GM21381 (cell line): Measurements from ENCODE around the gene NCKAP5.
"Not testable (repeated sequence)": the region's sequence is repeated elsewhere in the genome, so short reads cannot be mapped to it uniquely, and the experiment has no call there.

ENCODE experiments used
- ATAC-seq: cut with Tn5 transposase; IDR thresholded peaks from one replicate; pipeline ENCODE4 v1.9.1; 2021; ENCODE audit warnings: mild to moderate bottlenecking, moderate library complexity; ENCODE audit not compliant: unreplicated experiment

NCKAP5 gene

DNA sequence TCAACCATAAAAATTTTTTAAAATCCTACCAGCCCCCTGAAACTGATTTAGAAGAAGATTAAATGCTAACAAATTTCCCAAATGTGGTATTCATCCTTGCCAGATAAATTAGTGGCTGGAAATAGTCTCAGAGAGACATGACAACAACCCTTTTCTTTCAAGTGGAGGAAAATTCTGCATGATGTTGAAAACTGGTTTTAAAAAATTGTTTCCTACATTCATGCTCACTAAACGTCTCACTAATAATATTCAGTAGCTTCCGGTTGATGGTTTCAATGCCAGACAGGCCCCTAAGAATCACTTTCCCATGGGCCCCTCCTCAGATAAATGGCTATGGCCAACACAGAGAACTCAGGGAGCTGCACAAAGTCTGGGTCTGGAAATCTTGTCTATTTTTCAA lies 43.2 kb downstream of the NCKAP5 start:
- no peak for ATAC-seq

DNA sequence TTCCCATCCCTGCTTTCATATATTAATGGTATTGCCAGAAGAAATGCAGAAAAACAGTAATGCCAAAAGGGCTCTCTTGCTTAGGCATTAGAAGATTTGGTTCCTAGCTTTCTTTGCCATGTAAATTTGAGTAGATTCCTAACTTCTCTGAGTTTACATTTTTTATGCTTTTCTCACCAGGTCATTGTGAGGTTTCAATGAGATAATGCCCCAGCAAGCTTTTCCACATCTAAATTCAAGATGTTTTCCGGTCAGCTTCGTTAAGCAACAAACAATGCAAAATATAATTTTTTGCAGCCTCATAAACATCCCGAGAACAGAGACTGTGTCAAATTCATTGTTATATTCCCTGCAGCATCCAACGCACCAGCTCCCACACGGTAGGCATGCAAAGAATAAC lies 44.9 kb downstream of the NCKAP5 start:
- no peak for ATAC-seq

DNA sequence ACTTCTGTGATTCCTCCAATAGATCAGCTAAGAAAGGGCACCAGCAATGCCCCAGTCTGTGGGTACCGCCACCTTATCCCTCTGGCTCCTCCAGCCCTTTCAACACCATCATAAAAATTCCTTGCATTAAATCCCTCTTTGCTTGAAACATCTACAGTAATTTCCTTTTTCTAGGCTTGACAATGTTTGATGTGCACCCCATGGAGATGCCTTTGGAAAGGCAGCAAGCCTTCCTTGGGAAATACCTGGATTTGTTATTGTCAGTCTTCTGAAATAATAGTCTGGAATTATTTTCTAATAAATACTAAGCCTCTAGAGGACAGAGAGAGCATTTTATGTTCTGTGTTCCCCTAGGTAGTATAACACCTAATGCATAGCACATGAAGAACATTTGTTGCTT lies 46.1 kb downstream of the NCKAP5 start:
- no peak for ATAC-seq

DNA sequence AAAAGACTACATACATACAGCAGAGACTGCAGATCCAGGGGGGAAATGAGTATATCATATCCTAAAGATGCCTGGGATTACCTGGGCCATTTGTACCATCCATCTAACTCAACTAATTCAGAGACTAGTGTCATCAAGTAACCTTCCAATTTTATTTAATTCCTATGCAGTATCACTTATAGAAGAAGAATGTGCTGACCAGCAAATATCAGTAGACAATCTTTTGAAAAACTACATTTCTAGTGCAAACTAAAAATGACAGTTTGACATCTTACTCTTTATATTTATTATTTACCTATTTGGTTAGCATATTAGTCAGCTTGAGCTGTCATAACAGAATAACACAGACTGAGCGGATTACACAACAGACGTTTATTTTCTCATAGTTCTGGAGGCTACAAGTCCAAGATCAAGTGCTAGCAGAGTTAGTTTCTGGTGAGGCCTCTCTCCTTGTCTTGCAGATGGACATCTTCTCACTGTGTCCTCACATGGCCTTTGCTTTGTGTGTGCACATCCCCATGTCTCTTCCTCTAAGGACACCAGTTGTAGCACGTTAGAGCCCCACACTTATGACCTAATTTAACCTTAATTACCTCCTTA lies 47.0 kb downstream of the NCKAP5 start:
- no peak for ATAC-seq

DNA sequence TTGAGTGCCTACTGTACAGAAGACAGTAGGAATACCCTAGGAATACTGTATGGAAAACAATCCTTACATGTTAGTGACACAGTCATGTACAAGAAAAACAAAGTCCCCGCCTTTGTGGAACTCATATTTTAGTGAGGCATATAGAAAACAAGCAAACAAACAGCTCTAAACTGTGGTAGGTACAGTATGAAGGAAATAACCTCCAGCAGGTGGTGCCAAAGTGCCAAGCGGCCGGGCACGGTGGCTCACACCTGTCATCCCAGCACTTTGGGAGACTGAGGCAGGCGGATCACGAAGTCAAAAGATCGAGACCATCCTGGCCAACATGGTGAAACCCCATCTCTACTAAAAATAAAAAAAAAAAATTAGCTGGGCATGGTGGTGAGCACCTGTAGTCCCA lies 48.6 kb downstream of the NCKAP5 start:
- ATAC-seq, result not testable (repeated sequence)

DNA sequence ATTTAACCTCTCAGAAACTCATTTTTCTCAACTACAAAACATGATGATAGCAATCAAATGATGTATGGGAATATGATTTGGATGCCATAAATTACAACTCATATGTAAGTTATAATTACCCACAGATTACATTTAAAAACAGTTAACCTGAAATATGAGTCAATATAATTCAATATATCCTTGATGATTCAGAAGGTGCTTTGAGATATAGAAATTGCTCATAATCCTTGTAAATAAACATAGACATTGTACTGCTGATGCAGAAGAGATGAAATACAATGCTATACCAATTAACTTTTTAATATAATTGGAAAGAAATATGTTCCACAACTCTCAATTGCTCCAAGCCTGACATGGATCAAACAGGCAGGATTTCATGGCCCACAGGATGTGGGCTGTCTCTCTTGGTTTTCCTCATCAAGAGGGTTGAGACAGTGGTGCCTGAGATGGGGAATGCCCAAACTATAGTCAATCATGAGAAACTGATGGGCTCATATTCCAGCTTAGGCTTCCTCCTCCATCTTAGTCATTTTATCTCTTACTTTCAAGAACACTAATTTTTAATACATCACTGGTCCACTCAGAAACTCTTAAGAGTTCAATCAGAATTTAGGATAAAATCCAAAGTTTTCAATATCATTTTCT lies 49.4 kb downstream of the NCKAP5 start:
- ATAC-seq, result no peak

DNA sequence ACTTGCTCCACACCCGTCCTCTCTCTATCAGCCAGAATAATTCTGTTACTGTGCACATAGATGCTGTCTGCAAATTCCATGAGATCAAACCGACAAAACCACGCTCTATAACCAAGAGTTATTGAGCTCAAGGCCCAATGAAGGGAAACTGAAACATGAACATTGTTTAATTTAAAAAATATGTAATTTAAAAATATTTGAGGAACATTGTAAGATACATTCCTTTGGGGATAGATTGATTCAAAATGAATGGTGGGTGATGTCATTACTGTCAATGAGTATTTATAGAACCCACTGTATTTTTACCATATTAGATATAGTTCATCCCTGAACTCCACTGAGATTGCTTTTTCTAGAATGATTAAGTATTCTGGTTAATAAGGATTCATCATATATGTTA lies 50.4 kb downstream of the NCKAP5 start:
- ATAC-seq, result no peak

DNA sequence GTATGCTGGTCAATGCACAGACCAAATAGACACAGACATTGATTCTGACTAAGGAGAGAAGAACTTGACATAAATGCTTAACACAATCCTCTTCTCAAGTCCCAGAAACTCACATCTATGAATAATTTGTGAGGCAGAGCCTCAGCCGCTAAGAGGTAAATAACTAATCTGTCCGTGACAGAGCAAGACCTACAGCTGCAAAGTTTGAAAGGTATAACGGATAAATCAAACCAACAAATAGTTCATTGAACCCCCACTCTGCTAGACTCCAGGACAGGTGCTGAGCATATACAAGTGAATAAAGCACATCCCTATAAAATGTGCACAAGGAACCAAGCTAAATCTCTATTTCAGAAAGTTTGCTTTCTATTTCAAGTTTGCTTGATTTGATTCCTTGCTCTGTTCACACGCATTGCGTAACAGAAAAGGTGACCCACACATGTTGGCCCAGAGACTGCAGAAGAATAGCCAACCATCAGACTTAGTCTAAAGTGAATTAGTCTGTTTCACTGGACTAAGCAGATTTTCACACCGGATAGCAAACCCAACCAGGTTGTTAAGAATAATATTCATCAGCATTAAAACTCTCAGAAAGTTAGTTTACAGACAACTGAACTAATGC lies 51.7 kb downstream of the NCKAP5 start:
- ATAC-seq, result no peak

DNA sequence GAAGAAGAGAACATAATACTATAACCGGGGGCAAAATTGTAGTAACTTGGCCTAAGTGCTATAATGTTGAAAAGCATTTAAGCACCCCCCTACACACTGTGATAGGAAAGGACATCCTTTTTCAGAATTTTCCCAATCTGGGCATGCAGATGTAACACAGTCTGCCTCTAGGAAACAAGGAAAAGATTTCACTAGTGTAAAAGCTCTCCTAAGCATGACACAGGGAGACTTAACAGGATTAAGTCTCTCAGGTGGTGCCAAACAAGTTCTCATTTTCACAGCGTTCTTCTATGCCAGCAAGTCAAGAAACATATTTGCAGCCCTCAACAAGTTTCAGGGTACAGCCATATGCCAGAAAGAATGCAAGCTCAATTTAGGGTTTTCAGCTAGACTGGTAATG lies 53.0 kb downstream of the NCKAP5 start:
- ATAC-seq, result no peak

DNA sequence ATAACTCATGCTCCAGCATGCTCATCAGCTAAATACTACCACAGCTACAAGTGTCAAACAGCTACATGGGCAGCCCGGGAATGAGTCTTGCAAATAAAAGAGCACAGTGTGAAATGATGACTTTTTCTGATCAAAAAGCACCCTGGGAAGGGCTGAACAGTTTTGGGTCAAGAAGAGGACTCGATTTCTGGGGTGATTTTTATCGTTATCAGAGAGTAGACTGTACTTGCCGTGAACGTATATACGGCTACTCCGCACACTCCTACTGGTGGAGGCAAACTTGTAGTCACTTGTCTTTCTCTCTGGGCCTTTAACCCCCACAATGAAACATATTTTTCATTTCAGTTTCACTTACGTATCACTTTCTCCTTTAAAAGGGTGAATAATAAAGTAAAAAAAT lies 54.4 kb downstream of the NCKAP5 start:
- no peak for ATAC-seq

DNA sequence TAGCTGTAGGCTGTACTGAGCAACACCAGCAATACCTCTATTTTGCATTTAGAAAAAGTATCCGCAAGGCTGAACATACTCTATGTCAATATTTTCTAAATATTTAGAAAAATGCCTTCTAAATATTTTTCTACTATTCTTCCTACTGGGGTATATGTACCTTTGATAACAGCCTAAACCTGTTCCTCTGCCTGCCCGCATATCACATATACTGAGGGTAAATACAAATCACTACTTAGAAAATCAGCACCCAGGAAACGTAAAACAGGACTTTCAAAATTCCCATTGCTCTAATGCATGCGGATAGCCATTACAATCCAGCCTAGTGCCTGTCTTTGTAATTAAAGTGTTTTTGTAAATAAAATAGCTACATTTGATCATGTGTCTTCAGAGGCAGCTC lies 56.1 kb downstream of the NCKAP5 start:
- no peak for ATAC-seq

DNA sequence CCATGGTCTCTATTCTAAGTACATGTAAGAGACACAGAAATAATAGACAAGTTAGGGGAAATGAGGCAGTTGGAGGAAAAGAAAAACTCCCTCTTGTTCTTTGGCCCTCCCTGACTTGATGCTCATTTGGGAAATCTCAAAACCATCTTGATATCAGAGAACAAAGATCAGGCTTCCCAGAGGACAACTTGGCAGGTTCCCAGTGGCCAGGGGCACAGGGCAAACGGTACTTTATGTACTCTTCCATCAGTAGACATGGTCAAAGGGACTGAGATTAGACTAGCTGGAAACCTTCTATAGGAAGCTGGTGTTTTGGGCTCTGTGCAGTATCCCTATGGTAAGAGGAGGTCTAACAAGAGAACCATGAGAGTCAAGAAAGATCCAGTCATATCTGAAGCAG lies 56.6 kb downstream of the NCKAP5 start:
- ATAC-seq, result no peak

DNA sequence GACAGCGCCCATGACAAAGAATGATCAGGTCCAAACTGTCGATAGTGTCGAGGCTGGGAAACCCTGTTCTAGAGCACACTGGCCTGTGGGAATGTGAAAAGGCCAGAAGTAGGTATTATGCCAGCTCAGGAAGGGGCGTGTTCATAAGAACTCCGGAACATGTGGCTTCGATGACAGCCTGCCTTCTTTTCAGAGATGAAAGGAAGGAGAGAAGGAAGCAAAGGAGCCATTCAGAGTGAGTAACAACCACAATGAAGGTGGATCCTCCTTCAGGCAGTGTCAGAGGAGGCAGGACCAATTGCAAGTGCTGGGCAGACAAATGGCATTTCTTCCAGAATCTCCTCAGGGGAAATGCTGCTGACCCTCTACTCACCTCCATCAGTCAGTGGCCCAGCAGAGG lies 58.5 kb downstream of the NCKAP5 start:
- ATAC-seq, result no peak

DNA sequence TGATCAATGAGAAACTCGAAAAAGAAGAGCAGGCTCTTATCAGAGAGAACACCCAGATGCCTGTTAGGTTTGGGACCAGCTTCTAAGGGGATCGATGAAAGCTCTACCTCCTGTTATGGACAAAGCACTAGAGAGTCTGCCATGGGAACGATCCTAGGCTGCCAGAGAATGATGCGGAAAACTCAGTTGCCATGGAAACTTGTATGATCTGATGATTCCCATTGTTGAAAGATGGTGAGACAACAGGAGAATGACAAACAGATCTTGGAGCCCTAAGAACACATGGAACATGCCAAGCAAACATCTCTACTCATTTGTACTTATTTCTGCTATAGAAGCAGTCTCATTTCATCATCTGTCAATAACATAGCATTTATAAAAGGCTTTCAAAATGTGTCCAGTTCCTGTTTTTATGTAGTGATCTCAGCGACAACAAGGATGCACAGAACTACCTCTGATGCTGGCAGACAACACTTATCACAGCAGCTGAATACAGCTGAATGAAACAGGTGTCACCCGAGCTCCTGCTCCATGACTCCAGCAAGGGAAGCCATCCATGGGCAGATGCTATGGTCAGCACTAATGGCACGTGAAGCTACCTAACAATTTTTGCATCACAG lies 59.6 kb downstream of the NCKAP5 start:
- ATAC-seq, result no peak

DNA sequence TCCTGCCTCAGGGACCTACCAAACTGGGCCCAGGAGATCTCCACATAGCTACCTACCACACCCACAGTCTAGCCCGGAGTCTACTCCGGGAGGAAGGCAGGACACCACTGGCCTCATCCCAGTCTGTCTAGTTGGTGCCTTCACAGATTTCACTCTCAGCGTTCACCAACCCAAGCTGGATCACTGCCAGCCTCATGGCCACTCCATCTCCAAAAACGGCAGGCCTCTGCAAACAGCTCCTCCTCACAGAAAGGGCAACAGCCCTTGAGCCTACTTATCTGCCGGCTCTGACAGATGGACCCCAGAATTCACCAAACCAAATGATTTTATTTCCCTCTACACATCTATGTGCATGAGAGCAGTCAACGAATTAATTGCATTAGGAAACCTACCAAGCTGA lies 61.3 kb downstream of the NCKAP5 start:
- ATAC-seq, result no peak

DNA sequence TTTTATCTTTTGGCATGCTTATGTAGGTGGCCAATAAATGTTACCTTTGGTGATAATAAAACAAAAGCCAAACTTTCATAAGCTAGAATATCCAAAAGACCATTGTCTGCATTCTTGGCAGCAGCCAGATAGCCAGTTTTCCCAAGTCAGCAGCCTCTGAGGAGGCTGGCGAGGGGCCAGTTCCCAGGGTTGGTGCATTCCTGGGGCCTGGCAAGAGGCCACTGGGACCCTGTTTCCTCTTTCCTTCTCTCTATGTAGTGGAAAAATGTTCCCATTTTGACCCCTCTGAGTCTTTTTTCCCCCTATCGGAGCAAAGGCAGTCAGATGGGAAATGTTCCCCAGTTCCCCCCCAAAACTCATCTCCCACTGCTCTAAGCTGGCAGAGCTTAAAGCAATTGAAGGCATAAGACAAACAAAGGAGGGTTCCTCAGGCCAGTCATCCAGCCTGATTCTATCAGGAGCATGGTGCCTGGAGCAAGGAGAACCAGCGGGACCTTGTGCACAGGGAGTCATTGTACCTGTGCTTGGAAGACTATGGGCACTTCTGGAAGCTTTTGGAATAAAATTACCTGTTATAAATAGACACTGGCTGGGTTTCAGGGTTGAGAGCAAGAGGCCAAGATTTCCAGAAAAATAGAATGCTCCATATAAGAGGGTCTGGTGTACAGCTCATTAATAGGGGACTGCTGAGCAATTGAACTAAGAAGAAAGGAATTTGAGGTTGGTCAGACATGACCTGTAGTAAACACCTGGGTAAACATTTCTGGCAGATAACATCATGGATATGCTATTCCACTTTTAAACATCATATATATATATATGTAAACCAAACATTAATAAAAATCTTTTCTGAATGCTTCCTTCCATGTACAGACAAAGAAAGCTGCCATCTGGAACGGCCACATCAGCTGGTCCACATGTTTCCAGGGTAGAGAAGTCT lies 63.4 kb downstream of the NCKAP5 start:
- no peak for ATAC-seq

DNA sequence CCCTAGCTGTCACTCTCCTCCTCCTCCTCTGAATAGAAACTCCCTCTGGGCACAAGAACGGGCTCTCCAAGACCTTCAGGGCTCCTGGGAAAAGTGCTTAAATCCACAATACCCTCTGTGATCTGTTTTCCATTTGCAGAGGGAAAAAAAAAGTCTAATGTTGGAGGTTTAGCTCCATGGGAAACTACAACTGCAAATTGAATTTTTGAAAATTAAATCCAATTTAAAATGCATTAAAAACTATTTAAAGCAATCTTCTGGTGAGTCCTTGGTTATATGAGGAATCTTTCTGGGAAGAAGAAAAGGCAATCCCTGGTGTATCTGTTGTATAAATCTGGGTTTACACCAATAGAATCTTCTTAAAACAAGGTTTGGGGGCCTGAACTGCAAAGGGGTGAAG lies 64.3 kb downstream of the NCKAP5 start:
- ATAC-seq, result no peak

DNA sequence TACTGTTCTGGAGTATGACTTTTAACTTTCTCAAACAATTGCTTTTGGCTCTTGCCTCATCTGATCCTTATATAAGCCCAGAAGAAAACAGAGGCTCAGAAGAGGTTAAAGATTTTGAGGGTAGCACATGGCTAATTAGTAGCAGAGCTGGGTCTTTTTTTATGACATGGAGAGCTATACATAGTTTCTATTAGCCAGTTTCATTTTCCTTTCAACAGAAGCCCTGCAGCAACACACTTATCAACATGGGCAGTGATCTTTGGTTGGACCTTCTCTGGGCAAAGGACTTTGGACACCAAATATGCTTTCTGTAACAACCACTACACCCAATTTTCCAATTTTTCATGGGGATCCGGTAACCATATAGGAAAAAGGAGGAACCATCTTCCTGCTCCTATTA lies 64.9 kb downstream of the NCKAP5 start:
- ATAC-seq, result peak; percentile 87

DNA sequence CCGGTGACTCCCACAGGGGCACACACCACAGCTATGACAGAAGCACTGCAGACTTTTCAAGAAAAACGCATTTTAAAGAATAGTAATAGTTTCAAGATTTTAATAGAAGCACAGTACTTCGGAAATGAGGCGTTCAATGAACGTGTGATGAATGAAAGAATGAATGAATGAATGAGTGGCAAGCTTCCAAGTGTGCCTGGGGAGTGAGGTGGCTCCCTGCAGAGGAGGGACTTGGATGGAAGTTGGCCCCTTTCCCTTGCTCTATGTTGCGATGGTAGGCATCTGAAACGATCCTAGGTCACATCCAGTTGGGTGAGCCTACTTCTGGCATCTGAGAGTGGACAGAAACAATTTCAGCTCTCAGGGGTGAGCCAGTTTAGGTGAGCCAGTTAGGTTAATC lies 65.6 kb downstream of the NCKAP5 start:
- ATAC-seq, result no peak

DNA sequence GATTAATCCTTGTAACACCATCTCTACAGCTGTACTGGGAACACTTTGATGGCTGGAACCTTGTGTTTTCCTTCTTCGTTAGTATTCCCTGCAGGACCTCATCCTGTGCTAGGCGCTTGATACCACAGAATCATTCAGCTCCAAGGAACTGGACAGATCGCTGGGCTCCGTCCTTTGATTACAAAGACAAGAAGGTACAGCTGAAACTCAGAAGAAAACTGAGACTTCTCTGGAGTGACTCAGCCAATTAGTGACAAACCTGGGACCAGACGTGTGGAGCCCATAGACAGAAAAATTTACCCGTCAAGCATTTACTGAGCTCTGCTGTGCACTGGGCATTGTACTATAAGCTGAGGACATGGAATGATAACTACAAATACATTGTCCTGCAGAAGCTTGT lies 67.3 kb downstream of the NCKAP5 start:
- ATAC-seq, result no peak
